Stimulated activated naive B cell treated with anti-CD40 and anti-IgM and Interleukin-4, amounts not matched to agents 10 μg/mL and 1 μg/mL and 100 μg/mL, for 72 hours (primary cell): ENCODE data around the gene SERPIND1.
A peak's percentile ranks its signal among the peaks of the same experiment; 100 is the strongest.
"Not testable (repeated sequence)": the region's sequence is repeated elsewhere in the genome, so short reads cannot be mapped to it uniquely, and the experiment has no call there.

Source experiments
- ATAC-seq, 2 donors: fragments of 150-1000 bp; cut with Tn5 transposase; replicated peaks; 2 replicates each; pipeline ENCODE4 v1.10.0; 2021; ENCODE audit warnings: moderate library complexity in 1 of 2
- DNase-seq: peaks from one replicate; pipeline ENCODE4 v3.0.0; 2021
- H3K27ac Mint-ChIP-seq: one replicate; pipeline ENCODE4 v1.8.0; 2022; ENCODE audit warnings: mild to moderate bottlenecking, mixed read lengths
- H3K27me3 Mint-ChIP-seq, 2 donors: one replicate each; pipeline ENCODE4 v1.8.0; 2022; ENCODE audit warnings: mixed read lengths in 2 of 2
- H3K36me3 Mint-ChIP-seq, 2 donors: one replicate each; pipeline ENCODE4 v1.8.0; 2022; ENCODE audit warnings: mixed read lengths in 2 of 2, mild to moderate bottlenecking in 1 of 2
- H3K4me1 Mint-ChIP-seq, 2 donors: one replicate each; pipeline ENCODE4 v1.8.0; 2022; ENCODE audit warnings: mixed read lengths in 2 of 2, mild to moderate bottlenecking in 1 of 2
- H3K4me3 Mint-ChIP-seq, 2 donors: one replicate each; pipeline ENCODE4 v1.8.0; 2022; ENCODE audit warnings: mild to moderate bottlenecking in 2 of 2, mixed read lengths in 2 of 2, moderate library complexity in 1 of 2
- H3K9me3 Mint-ChIP-seq, 2 donors: one replicate each; pipeline ENCODE4 v1.8.0; 2022; ENCODE audit warnings: mixed read lengths in 2 of 2, mild to moderate bottlenecking in 1 of 2

The SERPIND1 gene

DNA sequence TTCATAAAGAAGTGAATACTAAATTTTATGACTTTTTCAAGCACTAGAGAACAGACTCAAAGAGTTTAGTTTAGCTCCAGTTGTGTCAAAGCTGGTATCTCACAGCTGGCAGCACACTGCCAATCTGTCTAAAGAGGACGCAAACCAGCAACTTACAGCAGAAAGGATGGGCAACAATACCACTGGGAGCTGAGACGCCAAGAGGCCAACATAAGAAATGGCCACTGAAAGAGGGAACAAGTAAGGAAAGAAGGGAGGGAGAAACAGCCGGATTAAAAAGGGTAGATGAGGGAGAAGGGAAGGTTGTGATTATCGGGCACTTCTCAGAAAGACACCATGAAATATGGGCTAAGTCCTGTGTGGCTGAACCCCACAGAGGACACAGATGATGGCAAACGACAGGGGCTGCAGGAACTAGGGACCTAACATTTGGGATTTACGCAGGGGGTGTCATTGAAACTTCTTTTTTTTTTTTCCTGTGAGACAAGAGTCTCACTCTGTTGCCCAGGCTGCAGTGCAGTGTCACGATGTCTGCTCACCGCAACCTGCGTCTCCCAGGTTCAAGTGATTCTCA, 41.7 kb downstream of the SERPIND1 start:
- Mint-ChIP-seq H3K9me3 (no peaks in the 10 kb centered on the region), H3K4me1 (no peaks in the 10 kb centered on the region), H3K27me3 (no peaks in the 10 kb centered on the region), H3K36me3 (peaks cover 47 to 69% of the 10 kb centered on the region in 2 donors), H3K27ac (no peak overlapping the region), H3K4me3 (no peak overlapping the region)
- DNase-seq = no peak
- ATAC-seq = no peak

DNA sequence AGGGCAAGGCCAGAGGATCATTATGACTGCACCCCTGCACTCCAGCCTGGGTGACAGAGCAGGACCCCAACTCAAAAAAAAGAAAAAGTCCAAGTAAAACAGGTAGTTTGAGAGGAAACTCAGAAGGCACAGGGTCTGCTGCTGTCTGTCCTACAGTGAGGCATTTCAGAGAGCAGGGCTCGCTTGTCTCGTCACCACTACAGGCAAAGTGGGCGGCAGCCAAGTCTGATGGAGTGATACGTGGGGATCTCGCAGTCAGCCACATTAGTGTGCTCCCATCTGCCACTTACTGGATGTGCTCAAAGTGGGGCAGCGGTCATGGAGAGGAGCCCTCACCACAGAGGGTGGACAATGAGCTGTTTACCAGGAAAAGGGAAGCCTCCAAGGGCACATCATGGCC, 42.6 kb downstream of the SERPIND1 start:
- Mint-ChIP-seq H3K4me3 (no peak overlapping the region), H3K27ac (peak overlapping the region; percentile 39), H3K27me3 (no peaks in the 10 kb centered on the region), H3K9me3 (no peaks in the 10 kb centered on the region), H3K36me3 (peaks cover 43 to 62% of the 10 kb centered on the region in 2 donors), H3K4me1 (no peaks in the 10 kb centered on the region)
- ATAC-seq (no peak), DNase-seq (no peak)

DNA sequence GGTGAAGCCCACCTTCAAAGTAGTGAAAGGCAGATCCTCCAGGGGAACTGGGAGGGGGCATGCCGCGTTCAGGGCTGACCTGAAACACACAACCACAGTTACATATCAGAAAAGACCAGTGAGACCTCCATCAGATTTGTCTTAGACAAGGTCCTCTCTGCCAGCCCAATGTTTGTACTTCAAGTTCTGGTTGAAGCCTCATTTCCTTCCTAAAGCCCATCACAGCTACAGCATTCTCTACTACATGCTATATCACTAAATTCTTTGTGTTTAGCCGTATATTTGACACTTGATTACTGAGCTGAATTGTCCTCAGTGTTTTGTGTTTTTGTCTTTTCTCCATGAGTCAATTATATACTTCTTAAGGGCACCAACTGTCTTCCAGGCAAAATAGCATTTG, 44.6 kb downstream of the SERPIND1 start:
- no peaks in the 10 kb centered on the region for H3K4me1 Mint-ChIP-seq
- H3K36me3 Mint-ChIP-seq = peaks cover 32 to 50% of the 10 kb centered on the region in 2 donors
- H3K27me3 Mint-ChIP-seq = no peaks in the 10 kb centered on the region
- H3K27ac Mint-ChIP-seq = no peak overlapping the region
- ATAC-seq = no peak
- no peak overlapping the region for H3K4me3 Mint-ChIP-seq
- no peaks in the 10 kb centered on the region for H3K9me3 Mint-ChIP-seq
- no peak for DNase-seq

DNA sequence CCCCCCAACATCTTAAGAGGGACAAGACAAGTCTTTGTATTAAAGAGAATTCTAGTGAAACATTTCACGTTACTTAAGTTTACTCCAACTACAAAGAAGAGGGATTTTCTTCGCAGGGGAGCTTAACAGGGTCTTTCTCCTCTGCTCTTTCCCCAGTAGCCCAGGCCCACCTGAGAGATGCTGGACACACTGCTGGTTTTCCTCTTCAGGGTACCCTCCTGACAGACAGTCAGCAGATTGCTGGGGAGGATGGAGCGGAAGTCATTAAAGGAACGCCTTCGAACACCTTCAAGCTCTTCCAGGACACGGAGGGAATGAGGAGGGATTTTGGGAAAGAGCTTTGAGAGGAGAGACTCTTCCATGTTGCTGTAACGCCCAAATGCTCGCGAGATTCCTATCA, 45.6 kb downstream of the SERPIND1 start:
- Mint-ChIP-seq H3K4me1 (no peaks in the 10 kb centered on the region), H3K27ac (no peak overlapping the region)
- ATAC-seq = no peak

DNA sequence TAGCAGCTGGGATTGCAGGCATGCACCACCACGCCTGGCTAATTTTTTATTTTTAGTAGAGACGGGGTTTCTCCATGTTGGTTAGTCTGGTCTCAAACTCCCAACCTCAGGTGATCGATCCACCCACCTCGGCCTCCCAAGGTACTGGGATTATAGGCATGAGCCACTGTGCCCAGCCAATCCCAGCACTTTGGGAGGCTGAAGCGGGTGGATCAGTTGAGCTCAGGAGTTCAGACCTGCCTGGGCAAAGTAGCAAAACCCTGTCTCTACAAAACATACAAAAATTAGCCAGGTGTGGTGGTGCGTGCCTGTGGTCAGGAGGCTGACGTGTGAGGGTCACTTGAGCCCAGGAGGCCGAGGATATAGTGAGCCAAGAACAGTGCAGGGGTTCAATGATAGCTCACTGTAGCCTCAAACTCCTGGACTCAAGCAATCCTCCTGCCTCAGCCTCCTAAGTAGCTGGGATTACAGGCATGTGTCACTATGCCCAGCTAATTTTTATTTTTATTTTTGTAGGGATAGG, 47.9 kb downstream of the SERPIND1 start:
- H3K27me3 Mint-ChIP-seq, H3K4me3 Mint-ChIP-seq, H3K9me3 Mint-ChIP-seq, H3K27ac Mint-ChIP-seq, DNase-seq, H3K4me1 Mint-ChIP-seq, ATAC-seq: not testable (repeated sequence)
- H3K36me3 Mint-ChIP-seq = peaks cover 22 to 41% of the 10 kb centered on the region in 2 donors

More for the DNA sequence above, 45.6 kb downstream of the SERPIND1 start:
- Mint-ChIP-seq H3K9me3 (no peaks in the 10 kb centered on the region), H3K27me3 (no peaks in the 10 kb centered on the region), H3K4me3 (no peak overlapping the region), H3K36me3 (peaks cover 30 to 45% of the 10 kb centered on the region in 2 donors)
- no peak for DNase-seq

DNA sequence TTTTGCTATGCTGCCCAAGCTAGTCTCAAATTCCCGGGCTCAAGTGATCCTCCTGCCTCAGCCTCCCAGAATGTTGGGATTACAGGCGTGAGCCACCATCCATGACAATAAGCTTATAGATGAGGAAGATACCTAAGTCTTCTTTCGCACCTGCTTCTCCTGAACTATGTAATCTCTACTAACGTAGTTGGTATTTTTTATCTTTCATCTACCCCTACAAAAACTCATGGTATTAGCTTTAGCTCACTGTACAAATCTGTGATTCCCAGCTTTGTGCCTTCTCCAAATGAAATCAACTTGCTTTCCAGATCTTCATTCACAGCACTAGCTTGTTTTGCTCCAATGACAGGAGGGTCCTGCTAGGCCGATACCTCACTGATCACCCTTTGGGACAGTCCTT, 48.3 kb downstream of the SERPIND1 start:
- H3K27me3 Mint-ChIP-seq = no peaks in the 10 kb centered on the region
- ATAC-seq = no peak

DNA sequence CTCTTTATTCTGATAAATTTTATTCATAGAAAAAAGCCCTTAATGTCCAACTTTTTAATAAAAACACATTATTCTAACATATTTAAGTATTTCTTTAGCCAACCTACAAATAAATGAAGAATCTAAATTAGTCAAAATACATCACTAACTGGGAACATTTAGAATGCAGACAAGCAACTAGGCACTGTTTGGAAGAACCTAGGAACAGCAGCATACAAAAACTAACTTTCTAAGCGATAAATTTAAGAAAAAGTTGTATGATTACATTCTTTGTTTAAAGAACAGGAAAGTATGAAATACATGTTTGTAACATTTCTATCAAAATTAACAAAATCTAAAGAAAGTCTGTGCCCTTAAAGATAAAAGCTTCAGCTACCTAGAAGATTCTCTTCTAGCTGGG, 49.4 kb downstream of the SERPIND1 start:
- H3K4me1 Mint-ChIP-seq = no peaks in the 10 kb centered on the region
- H3K36me3 Mint-ChIP-seq = peaks cover 28 to 45% of the 10 kb centered on the region in 2 donors
- H3K27ac Mint-ChIP-seq = no peak overlapping the region
- no peaks in the 10 kb centered on the region for H3K27me3 Mint-ChIP-seq
- no peak for ATAC-seq
- H3K9me3 Mint-ChIP-seq = no peaks in the 10 kb centered on the region
- DNase-seq = no peak
- H3K4me3 Mint-ChIP-seq = no peak overlapping the region

More for the DNA sequence above, 48.3 kb downstream of the SERPIND1 start:
- no peaks in the 10 kb centered on the region for H3K4me1 Mint-ChIP-seq
- peaks cover 24 to 40% of the 10 kb centered on the region in 2 donors for H3K36me3 Mint-ChIP-seq
- H3K4me3 Mint-ChIP-seq = no peak overlapping the region
- no peak for DNase-seq
- H3K27ac Mint-ChIP-seq = no peak overlapping the region
- H3K9me3 Mint-ChIP-seq = no peaks in the 10 kb centered on the region

DNA sequence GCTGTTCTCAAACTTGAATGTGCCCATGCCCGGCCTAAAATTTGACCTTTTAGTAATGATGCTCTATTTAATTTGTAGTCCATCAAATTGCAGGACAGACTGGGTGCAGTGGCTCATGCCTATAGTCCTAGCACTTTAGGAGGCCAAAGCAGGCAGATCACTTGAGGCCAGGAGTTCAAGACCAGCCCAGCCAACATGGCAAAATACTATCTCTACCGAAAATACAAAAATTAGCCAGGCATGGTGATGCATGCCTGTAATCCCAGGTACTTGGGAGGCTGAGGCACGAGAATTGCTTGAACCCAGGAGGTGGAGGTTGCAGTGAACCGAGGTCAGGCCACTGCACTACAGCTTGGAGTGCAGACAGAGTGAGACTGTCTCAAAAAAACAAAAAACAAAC, 51.3 kb downstream of the SERPIND1 start:
- H3K36me3 Mint-ChIP-seq = peaks cover 32 to 52% of the 10 kb centered on the region in 2 donors
- not testable (repeated sequence) for H3K4me3 Mint-ChIP-seq, H3K27me3 Mint-ChIP-seq, H3K27ac Mint-ChIP-seq, H3K4me1 Mint-ChIP-seq, DNase-seq, H3K9me3 Mint-ChIP-seq, ATAC-seq

DNA sequence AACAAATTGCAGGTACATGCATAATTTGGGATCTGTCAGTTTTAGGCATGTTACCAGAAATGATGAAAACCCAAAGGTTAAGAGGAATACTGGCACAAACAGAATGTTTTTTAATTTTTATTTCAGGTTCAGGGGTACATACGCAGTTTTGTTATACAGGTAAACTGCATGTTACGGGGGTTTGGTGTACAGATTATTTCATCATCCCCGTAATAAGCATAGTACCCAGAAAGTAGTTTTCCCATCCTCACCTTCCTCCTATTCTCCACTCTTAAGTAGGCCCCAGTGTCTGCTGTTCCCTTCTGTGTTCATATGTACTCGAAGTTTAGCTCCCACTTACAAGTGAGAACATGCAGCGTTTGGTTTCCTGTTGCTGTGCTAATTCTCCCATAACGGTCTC, 51.7 kb downstream of the SERPIND1 start:
- Mint-ChIP-seq H3K4me1 (no peaks in the 10 kb centered on the region), H3K4me3 (no peak overlapping the region), H3K27ac (no peak overlapping the region), H3K9me3 (no peaks in the 10 kb centered on the region), H3K27me3 (no peaks in the 10 kb centered on the region), H3K36me3 (peaks cover 36 to 54% of the 10 kb centered on the region in 2 donors)
- DNase-seq = no peak
- ATAC-seq = no peak

DNA sequence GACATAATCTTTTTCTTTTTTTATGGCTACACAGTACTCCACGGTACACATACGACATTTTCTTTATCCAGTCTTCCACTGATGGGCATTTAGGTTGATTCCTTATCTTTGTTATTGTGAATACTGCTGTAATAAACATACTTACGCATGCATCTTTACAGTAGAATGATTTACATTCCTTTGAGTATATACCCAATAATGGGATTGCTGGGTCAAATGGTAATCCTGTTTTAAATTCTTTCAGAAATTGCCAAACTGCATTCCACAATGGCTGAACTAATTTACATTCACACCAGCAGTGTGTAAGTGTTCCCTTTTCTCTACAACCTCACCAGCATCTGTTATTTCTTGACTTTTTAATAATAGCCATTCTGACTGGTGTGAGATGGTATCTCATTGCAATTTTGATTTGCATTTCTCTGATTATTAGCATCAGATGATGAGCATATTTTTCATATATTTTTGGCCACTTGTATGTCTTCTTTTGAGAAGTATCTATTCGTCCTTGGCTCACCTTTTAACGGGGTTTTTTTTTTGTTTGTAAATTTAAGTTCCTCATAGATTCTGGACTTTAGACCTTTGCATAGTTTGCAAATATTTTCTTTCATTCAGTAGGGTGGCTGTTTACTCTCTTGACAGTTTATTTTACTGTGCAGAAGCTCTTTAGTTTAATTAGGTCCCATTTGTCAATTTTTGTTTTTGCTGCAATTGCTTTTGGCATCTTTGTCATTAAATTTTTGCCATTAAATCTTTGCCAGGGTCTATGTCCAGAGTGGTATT, 52.6 kb downstream of the SERPIND1 start:
- H3K27me3 Mint-ChIP-seq, DNase-seq, H3K27ac Mint-ChIP-seq, H3K4me1 Mint-ChIP-seq, ATAC-seq, H3K4me3 Mint-ChIP-seq, H3K9me3 Mint-ChIP-seq: not testable (repeated sequence)
- peaks cover 36 to 61% of the 10 kb centered on the region in 2 donors for H3K36me3 Mint-ChIP-seq

DNA sequence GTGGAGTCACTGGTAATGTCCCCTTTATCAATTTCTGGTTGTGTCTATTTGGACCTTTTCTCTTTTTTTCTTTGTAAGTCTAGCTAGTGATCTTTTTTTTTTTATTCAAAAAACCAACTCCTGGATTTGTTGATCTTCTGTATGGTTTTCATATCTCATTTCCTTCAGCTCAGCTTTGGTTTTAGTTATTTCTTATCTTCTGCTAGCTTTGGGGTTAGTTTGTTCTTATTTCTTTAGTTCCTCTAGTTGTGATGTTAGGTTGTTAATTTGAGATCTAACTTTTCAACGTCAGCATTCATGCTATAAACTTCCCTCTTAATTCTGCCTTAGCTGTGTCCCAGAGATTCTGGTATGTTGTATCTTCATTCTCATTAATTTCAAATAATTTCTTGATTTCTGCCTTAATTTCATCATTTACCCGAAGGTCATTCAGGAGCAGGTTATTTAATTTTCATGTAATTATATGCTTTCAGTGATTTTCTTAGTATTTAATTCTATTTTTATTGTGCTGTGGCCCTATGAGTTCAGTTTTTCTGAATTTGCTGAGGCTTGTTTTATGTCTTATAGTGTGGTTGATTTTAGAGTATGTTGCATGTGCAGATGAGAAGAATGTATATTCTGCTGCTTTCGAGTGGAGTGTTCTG, 55.7 kb downstream of the SERPIND1 start:
- DNase-seq = no peak
- Mint-ChIP-seq H3K9me3 (no peaks in the 10 kb centered on the region), H3K4me3 (no peak overlapping the region), H3K27me3 (no peaks in the 10 kb centered on the region), H3K36me3 (peaks cover 47 to 69% of the 10 kb centered on the region in 2 donors), H3K27ac (peak overlapping the region; percentile 63), H3K4me1 (peaks cover 0 to 4% of the 10 kb centered on the region in 2 donors)
- no peak for ATAC-seq

DNA sequence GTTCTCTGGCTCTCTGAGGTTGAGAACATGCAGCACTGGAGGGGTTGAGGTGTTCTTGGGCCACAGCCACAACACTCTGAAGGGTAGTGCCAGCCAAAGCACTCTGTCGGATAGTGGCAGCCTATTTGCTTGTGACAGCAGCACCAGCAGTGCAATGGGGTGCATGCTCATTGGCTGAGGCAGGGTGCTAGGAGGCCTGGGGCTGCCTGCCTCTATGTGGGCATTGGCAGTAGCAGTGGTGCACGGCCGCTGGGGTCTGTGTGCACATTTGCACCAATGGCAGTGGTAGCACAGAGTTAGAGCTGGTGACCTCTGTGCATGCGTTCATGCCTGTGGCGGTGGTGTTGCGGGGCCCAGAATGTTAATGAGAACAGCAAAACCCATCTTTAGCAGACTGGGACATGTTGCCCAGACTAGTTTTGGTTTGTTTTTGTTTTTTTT, 59.3 kb downstream of the SERPIND1 start:
- Mint-ChIP-seq H3K4me1 (peaks cover 2 to 10% of the 10 kb centered on the region in 2 donors), H3K36me3 (peaks cover 34 to 57% of the 10 kb centered on the region in 2 donors), H3K9me3 (no peaks in the 10 kb centered on the region), H3K27ac (no peak overlapping the region), H3K27me3 (no peaks in the 10 kb centered on the region), H3K4me3 (no peak overlapping the region)
- ATAC-seq (no peak), DNase-seq (no peak)

DNA sequence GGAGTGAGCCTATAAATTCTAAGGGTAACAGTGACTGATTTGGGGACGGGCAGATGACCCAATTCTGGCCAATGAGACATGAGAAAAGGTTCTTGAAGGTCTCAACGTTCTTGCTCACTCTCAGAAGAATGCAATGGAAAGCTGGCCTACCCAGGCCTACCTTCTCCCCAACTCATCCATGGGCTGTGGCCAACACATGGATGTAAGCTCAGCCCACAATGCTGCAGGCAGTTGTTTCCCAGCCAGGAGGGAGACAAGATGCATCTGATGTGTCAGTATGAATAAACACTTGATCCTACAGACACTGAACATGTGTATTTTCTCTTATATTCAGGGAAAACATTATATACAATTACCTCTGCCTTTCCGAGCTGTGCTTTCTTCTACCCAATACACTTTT, 60.3 kb downstream of the SERPIND1 start:
- Mint-ChIP-seq H3K4me3 (no peak overlapping the region), H3K4me1 (peaks cover 4 to 10% of the 10 kb centered on the region in 2 donors), H3K27ac (no peak overlapping the region), H3K27me3 (no peaks in the 10 kb centered on the region), H3K36me3 (peaks cover 31 to 49% of the 10 kb centered on the region in 2 donors), H3K9me3 (no peaks in the 10 kb centered on the region)
- no peak for DNase-seq
- ATAC-seq = no peak

DNA sequence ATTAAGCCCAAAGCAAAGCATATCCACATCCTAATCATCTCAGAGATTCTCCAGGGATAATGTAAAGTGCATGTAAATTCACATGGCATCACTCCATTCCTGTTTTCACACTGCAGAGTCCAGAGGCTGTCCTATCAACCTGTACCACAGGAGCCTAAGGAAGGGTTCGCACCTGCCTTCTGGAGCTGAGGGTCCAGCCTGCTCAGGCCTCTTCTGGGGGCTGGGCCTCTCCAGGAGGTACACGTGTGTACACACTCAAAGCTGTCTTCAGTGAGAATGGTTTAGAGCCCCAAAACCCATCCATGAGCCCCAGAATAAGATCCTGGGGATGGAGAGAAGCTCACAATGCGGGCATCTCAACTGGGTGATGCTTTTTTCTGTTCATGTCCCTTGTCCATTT, 60.8 kb downstream of the SERPIND1 start:
- H3K27me3 Mint-ChIP-seq = no peaks in the 10 kb centered on the region
- no peaks in the 10 kb centered on the region for H3K9me3 Mint-ChIP-seq
- H3K4me3 Mint-ChIP-seq = no peak overlapping the region
- peaks cover 4 to 10% of the 10 kb centered on the region in 2 donors for H3K4me1 Mint-ChIP-seq
- ATAC-seq = no peak
- DNase-seq = no peak
- no peak overlapping the region for H3K27ac Mint-ChIP-seq
- peaks cover 26 to 44% of the 10 kb centered on the region in 2 donors for H3K36me3 Mint-ChIP-seq
